HG02938 (cell line): ENCODE measurements around the gene MED22.
A peak's percentile ranks its signal among the peaks of the same experiment; 100 is the strongest.

Experiments
- ATAC-seq: cut with Tn5 transposase; IDR thresholded peaks from one replicate; pipeline ENCODE4 v1.9.1; 2021; ENCODE audit warnings: mild to moderate bottlenecking, moderate library complexity; ENCODE audit not compliant: unreplicated experiment

MED22 gene

DNA sequence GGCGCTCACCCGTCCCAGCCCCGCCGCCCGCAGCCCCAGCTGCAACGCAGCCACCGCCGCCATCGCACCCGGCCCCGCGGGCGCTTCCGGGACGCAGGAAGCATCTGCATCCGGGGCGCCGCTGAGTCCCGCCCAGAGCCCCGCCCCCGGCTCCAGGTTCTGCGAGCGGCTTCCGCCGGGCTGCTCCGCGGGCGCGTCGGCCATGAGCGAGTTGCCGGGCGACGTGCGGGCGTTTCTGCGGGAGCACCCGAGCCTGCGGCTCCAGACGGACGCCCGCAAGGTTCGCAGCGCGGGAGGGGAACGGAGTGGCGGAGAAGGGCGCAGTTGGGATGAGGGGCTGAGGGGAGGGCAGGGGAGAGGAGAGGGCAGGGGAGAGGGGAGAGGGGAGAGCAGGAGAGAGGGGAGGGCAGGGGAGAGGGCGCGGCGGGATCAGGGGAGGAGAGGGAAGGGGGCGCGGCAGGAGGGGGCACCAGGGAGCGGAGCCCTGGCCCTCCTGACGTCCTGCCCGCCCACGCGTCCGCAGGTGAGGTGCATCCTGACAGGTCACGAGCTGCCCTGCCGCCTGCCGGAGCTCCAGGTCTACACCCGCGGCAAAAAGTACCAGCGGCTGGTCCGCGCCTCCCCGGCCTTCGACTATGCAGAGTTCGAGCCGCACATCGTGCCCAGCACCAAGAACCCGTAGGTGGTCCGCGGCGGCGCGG lies 8.6 kb upstream of the MED22 start, which contains the start of the genes SURF1 and SURF2:
Gene SURF1 (minus strand): TSS at position 97 of the 701 bp plus-strand sequence. CDS start 34 bp downstream, at position 63.
Gene SURF2 (plus strand): TSS at position 160 of the 701 bp plus-strand sequence. CDS start 43 bp downstream, at position 203.
- ATAC-seq: no peak

DNA sequence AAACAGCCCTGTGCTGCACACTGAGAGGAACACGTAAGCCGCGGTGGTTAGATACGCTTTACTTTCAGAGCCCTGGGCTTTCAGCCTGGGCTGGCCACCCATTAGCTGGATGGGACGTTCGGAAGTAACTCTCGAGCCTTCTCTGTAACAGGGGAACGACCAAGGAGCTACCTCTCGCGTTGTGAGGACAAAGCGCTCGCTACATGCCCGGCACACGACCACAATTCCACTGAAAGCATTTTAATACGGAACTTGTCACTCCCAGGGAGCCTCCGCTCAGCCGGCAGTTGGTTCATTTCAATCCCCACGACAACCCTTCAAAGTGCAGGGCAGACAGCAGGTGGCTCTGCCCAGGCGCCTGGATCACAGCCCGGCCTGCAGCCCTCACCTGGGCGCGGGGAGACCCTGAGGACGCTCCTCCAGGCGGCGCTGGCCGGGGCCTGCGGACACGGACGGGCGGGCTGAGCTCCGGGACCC lies 8.0 kb upstream of the MED22 start:
- no peak for ATAC-seq

DNA sequence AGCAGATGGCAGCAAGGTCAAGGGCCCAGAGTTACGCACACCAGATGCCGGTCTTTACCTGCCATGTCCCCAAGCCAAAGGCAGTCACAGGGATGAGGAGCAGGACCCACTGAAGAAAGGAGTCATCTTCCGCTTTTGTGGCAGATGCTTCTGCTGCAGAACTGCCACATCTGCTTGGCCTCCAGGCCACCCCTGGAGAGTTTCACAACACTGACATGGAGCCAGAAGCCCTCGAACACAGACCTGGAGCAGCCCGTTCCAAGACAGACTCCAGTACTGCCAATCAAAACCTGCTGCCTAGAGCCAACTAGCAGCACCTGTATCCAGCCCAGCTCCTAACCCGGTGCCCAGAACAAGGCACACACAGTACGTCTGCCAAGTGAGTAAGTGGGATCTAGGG lies 6.8 kb upstream of the MED22 start:
- no peak for ATAC-seq

DNA sequence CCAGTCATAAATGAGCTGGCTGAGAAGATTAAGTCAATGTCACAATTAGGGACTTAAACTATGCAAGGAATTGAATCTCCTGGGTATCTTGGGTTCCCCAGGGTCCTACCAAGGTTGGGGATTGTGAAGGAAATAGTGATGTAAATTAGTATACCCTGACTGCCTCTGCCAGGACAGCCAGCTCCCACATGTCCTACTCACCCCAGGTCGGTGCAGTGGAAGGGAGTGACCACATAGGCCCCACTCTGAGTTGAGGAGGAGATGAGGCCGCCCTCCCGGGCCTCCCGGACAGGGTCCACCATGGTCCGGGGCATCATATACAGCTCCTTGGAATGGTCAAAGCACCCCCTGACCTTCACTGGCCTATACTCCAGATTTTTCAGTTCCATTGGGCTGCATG lies 5.6 kb upstream of the MED22 start:
- no peak for ATAC-seq

DNA sequence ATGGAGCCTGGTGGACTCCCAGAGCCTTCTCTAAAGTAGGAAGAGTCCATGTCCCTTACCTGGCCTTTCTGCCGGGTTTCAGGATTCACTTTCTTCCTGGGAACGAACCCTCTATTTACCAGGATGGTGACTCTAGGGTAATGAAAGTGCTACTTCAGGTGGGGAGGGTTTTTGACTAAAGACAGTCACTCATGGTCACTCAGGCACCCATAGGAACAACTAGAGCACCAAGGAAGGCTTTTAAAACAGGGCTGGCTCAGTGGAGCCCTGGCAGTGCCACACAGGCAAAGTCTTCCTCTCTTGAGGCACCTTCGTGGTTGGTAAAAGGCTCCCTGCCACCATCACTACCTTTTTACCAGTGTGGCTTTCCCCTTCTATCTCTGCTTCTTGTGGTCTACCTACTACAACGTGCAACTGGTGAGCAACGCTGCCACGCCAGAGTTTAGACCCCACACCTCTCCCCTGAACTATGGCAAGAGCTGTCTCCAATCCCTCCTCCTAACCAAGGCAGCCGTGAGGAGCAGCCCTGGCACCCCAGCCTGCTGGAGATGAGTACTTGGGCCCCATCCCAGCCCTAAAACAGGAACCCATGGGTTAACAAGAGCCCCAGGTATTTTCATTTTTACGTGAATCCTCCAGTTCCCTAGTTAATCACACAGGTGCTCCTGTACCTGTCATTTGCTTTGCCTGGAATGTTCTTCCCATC lies 4.9 kb upstream of the MED22 start:
- no peak for ATAC-seq

DNA sequence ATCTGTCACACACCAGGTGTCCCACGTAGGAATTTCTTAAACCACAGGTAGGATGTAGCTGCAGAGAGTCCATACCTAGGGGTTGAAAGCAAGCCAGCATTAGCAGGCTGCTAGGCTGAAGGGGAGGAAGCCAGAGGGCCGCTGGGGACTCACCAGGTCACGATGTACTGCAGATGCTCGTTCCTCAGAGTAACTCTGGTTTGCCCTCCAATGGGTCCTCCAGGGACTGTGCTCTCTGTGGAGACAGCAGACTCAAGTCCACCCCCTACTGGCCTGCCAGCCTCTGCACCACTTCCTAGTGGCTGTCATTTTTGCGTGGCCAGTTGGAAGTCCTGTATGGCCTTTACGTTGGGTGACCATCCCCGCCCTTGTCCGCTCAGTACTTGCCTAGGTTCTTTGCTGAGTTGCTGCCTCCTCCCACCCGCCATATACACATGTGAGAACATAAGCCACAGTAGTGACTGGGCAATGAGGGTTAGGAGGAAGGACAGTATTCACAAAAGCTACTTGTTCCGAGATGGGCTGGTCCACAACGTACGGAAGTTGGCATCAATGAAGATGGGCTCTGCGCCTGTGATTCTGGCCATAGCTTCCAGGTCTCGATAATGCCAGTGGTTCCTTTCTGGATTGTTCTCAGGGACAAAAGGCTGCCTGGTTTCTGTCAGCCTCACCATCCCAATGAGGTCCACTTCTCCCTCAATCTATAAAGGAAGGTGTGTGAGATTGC lies 4.1 kb upstream of the MED22 start:
- no peak for ATAC-seq

DNA sequence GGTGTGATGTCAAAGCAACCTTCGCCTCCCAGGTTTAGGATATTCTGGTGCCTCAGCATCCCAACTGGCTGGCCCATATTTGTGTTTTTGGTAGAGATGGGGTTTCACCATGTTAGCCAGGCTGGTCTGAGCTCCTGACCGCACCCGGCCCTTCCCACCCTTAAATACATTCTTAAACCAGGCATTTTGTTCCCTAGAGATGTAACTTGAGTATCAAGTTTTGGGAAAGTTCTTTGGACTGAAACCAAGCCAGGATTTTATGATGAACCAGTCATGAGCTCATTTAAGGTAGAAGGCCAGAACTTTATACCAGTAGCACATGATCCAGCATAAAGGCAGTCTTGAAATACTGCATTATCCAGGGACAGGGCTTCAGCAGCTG lies 3.6 kb upstream of the MED22 start:
- ATAC-seq: no peak

DNA sequence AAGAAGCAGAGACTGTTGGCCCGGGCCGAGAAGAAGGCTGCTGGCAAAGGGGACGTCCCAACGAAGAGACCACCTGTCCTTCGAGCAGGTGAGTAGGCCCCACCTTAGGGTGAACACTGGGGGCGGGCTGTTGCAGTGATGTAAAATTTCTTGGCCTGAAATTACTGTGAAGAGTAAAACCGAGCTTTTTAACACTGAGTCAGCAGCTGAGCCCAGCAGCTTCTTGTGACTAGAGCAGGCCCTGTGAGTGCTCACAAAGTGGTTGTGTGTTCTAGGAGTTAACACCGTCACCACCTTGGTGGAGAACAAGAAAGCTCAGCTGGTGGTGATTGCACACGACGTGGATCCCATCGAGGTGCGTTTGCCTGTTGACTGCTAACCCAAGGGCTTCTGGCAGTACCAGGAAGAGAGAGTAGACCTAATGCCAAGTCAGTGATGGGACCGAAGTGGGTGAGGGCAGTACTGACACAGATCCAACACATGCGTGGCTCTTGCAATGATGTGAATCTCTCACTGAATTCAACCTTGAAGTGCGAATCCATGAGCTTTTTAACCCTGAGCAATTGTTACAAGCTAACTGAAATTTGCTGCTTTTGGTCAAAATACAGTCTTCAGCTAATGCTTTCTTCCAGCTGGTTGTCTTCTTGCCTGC lies 2.2 kb upstream of the MED22 start:
- no peak for ATAC-seq

DNA sequence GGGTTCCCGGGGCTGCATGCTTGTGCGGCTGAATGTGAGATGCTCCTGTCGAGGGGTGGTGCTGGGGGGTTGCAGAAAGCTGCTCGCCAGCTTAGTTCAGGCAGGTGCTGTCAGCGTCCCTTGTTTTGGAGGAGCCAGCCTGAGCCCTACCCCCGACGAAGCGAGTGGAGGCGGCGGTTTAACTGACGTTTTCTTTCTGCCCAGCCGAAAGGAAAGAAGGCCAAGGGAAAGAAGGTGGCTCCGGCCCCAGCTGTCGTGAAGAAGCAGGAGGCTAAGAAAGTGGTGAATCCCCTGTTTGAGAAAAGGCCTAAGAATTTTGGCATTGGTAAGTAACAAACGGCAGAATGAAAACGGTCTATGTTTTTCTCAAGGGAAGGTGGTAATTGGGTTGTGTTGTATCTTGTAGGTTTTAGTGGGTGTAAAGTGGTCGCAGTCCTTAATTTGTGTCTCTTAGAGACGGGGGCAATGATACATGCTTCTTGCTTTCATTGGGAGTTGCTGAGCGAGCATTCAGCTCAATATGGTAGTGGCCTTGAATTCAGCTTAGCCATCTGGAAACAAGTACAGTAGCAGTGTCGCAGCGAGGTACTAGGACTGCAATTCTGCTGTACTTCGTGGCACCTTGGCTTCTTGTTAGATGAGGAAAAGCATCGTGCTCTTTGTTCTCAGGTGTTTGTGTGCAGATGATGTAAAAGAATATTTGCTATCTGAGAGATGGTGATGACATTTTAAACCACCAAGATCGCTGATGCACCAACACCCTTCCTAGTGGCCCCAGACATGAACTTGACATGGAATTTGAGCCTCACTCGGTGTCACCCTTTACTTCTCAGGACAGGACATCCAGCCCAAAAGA lies 1.0 kb upstream of the MED22 start:
- ATAC-seq: no peak

DNA sequence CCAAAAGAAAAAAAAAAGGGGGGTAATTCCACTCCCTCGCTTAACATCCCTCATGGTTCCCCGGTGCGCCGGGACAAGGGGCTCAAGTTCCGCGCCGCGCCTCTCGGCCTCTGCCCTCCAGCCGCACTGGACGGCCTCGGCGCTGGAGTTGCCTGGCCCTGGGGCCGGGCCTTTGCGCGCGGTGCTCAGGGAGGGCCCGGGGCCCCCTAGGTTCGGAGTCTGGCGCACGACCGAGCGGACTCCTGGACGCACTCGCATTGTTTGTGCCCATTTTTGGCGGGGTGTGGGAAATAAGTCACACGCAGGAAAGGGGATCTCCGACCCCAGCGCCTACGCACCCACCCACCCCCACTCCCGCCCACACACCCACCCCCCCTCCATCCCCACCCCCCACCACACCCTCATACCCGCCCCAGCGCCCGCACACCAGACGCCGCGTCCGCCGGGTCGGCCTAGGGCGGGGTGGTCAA lies 381 bp downstream of the MED22 start:
- ATAC-seq: peak; percentile 12

DNA sequence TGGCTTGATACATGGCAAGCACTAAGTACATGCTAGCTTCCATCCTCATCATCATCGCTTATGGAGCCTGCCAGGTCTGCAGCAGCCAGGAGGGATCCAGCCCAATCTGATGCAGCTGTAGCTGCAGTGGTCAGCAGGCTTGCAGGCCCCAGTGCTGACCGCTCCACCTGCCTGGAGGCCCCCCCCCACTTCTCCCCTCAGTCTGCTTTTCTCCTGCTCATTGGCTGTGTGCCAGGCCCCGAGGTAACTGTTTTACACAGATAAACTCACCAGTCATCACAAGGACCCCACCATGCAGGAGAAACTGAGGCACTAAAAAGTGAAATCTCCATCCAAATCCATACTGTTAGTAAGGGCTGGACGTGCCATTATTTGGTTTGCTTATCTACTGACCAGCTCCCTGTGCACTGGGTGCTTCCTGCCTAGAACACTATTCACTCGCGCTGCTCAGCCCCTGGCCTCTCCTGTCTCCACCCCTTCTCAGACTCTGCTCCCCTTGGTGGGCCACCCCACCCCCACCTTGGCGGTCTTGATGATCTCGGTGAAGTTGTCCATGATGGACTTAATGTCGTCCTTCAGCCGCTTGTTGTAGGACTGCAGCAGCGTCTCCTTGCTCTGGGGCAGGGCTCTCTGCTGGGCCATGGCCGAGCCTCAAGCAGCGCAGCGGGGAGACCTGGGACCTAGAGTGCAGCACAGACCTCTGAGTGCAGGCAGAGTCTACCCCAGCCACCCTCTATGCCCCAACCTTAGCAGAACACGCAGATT lies 1.7 kb downstream of the MED22 start:
- ATAC-seq: no peak

DNA sequence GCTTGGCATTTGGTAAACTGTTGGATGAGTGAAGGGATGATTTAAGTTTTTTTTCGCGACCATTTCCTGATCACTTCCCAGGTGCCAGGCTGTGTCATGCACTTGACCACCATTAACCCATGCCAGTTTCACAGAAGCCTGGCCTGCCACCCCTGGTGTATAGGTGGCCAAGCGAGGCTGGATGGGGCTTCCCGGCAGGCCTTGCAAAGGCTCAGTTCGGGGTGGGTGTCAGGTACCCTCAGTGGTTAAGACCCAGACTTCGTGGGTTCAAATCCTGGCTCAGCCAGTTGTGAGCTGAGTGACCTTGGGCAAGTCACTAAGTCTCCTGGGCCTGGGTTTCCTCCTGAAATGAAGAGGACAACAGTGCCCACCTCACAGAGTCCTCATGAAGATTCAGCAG lies 2.3 kb downstream of the MED22 start:
- ATAC-seq: no peak

DNA sequence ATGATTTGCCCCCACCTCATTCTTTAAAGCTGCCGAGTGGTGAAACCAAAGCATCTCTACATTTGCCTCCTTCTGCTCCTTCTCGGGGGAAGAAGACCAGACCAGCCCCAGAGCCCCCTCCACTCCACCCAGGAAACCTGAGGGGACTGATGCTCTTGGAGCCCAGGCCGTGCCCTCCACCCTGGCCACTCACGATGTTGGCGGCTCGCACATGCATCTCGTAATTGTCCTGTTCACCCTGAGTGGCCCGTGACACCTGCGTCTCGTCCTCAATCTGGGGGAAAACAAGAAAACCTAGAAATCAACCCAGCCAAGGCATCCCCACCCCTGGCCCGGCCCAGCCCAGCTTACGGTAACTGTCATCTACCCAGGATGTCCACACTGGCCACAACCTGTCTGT lies 3.0 kb downstream of the MED22 start:
- no peak for ATAC-seq

DNA sequence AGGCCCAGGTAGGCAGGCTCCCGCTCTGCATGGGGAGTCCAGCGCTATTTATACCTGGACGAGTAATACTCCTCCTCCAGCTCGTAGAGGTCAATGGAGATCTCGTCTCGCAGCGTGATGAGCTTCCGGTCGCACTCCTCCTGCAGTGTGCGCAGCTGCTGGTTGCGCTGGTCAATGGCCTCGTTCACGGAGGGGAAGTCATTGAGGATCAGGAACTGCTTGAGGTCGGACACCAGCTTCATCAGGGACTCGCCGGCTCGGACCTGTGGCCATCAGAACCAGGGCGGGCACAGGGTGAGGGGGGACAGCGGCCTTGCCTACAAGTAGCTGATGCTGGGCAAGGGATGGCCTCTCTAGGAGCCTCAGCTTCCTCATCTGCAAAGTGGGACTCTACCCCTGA lies 3.9 kb downstream of the MED22 start:
- ATAC-seq: no peak

DNA sequence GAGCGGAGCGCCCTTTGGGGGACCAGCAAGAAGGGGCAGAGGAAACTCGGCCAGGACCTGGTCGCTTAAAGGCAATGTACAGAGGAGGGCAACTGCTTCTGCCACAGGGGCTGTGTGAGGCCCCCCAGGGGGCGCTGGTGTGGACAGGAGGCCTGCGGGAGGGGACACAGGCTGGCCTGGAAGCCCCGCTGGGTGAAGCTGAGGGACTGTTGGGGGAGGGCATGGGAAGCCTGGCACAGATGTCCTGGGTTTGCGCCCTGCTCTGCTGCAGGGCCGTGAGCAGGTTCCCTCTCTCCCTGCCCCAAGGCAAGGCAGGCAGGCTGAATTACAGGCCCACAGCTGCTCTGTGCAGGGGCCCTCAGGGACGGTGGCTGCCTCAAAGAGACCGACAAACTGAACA lies 5.4 kb downstream of the MED22 start:
- no peak for ATAC-seq

DNA sequence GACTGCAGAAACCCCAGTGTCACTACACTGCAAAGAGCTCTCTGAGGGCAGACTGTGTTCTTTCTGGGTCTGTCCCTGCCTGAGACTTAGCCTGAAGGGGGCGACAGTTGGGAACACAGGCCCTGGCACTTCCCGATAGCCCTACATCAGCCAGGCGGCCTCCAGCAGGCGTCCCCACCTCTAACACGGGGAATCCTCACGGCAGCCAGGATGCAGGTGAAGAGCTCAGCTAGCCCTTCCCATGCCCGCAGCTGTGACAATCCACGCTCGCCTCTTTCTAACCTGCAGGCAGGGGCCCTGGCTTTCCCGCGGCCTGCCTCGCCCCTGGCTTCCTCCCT lies 5.9 kb downstream of the MED22 start:
- ATAC-seq: no peak

DNA sequence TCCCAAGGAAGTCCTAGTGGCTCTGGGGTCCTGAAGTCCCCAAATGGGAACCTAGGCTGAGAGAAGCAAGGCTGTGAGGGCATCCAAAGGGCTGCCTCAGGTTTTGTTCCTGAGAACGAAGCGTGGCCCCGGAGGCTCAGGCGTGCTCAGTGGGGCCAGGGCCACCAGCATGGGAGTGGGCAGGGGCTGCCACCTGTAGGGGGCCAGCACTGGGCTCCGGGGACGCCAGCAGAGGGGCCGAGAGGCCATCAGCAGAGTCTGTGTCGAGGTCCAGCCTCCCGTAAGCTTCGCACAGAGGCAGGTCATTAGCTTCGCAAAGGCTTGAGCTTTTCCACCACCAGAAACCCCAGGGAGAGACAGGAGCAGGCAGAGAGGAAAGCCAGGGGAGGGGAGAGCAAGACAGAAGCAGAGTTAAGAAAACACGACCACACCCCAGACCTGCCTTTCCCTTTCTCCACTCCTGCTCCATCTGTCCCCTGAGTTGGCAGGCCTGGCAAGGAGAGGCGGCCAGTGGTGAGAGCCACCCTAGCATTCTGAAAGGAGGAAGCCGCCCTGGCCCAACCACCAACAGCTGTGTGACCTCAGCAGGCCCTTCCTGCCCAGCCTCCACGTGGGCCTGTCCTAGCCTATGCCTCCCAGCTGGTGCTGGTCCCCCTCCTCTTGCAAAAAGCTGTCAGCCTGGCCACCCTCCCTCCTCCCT lies 6.4 kb downstream of the MED22 start:
- no peak for ATAC-seq

DNA sequence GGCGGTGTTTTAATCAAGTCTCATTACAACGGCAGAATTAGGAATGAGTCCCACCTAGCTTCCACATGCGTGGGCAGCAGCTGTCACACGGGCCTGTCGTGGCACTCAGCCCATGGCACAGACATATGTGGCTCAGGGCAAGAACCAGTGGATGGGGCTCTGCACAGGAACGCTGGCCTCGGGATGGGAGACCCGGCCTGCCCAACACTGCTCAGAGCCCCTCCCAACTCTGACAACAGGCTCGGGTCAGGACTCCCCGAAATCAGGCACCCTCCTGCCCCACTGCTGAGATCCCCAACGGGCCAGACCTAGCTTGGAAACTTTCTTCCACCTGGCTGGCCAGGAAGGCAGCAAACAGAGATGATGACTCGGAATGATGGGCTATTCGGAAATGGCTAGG lies 7.0 kb downstream of the MED22 start:
- ATAC-seq: no peak

DNA sequence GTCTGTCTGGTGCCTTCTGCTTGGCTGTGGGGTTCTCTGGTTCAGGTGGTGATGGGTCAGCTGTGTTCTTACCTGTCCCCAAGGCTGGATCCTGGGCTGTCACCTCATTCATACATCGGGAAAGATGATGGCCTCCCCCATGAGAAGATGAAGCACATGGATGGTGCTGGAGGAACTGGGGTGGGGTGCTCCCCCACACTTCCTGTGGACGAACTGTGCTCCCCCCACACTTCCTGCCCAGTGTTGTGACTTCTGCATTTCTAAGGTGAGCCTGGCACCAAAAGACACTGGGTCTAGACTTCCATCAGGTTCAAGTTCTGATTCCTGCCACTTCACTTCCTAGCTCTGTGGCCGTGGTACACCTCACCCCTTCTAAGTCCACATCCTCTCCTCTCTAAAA lies 7.7 kb downstream of the MED22 start:
- no peak for ATAC-seq
